Activated naive CD4-positive, alpha-beta T cell treated with anti-CD3 and anti-CD28 coated beads for 36 hours (primary cell): ENCODE measurements around the gene DCDC1. TPM values are rescaled to one million over a fixed set of nuclear protein-coding genes. Genes with fewer than 3 reads are reported as not detected.

Experiments used
- CTCF ChIA-PET: fragments of 350-600 bp; sonication (Branson Sonifier 250); formaldehyde crosslinking; loops from one replicate; lab custom pipeline; 2021; ENCODE audit warnings: antibody characterized with exemption; lab: Charles Lee
- DNase-seq: peaks from one replicate; pipeline ENCODE4 v3.0.0-alpha.2; 2020
- H3K27ac Mint-ChIP-seq: one replicate; pipeline ENCODE4 v1.8.0; 2021; ENCODE audit warnings: mild to moderate bottlenecking, mixed read lengths
- H3K27me3 Mint-ChIP-seq: one replicate; pipeline ENCODE4 v1.8.0; 2021; ENCODE audit warnings: low read depth, mixed read lengths
- H3K36me3 Mint-ChIP-seq: one replicate; pipeline ENCODE4 v1.8.0; 2021; ENCODE audit warnings: low read depth, mixed read lengths
- H3K4me1 Mint-ChIP-seq: one replicate; pipeline ENCODE4 v1.8.0; 2021; ENCODE audit warnings: low read depth, mixed read lengths
- H3K4me3 Mint-ChIP-seq: one replicate; pipeline ENCODE4 v1.8.0; 2021; ENCODE audit warnings: mild to moderate bottlenecking, moderate library complexity, mixed read lengths
- H3K9me3 Mint-ChIP-seq: one replicate; pipeline ENCODE4 v1.8.0; 2021; ENCODE audit warnings: mixed read lengths
- intact Hi-C: fragments of 100-400 bp; cut with micrococcal nuclease; formaldehyde crosslinking; loops from one replicate; pipeline ENCODE4 v1.15.1; 2023
- total RNA-seq, 2 experiments: library from RNA; stranded (reverse); gene quantifications; one replicate each; pipeline ENCODE4 v1.2.3, GENCODE V29; 2021

The DCDC1 gene
- total RNA-seq, 2 experiments from 2014 or later, result 0.25 TPM; not detected in 1

- intact Hi-C loops, result no loop called here
- H3K4me1 Mint-ChIP-seq, result no peaks in the 10 kb centered on the region
- no peaks in the 10 kb centered on the region for H3K9me3 Mint-ChIP-seq
- no peaks in the 10 kb centered on the region for H3K36me3 Mint-ChIP-seq
- H3K4me3 Mint-ChIP-seq, result no peak overlapping the region
- no peaks in the 10 kb centered on the region for H3K27me3 Mint-ChIP-seq
- H3K27ac Mint-ChIP-seq, result no peak overlapping the region
- no peak for DNase-seq
- CTCF ChIA-PET, result no interaction called here
Observed at GRCh38 chr11:30863209-30863608, 506.3 kb downstream of the DCDC1 start.

GRCh38 chr11:30861531-30861930 lies 508.0 kb downstream of the DCDC1 start:
- CTCF ChIA-PET, result no interaction called here
- H3K27ac Mint-ChIP-seq, result no peak overlapping the region
- no peaks in the 10 kb centered on the region for H3K9me3 Mint-ChIP-seq
- H3K27me3 Mint-ChIP-seq, result no peaks in the 10 kb centered on the region
- no peaks in the 10 kb centered on the region for H3K4me1 Mint-ChIP-seq
- no peak for DNase-seq
- no peak overlapping the region for H3K4me3 Mint-ChIP-seq
- no peaks in the 10 kb centered on the region for H3K36me3 Mint-ChIP-seq
- intact Hi-C loops, result no loop called here

GRCh38 chr11:30861064-30861463 lies 508.5 kb downstream of the DCDC1 start:
- CTCF ChIA-PET, result interaction anchor here (0.6 kb wide), 1 partner anchor 16 kb away, joined by 3 read pairs; no protein-coding TSS in a partner anchor
- H3K27ac Mint-ChIP-seq, result no peak overlapping the region
- no peak for DNase-seq
- H3K9me3 Mint-ChIP-seq, result no peaks in the 10 kb centered on the region
- H3K36me3 Mint-ChIP-seq, result no peaks in the 10 kb centered on the region
- H3K4me1 Mint-ChIP-seq, result no peaks in the 10 kb centered on the region
- H3K4me3 Mint-ChIP-seq, result no peak overlapping the region
- intact Hi-C loops, result no loop called here
- H3K27me3 Mint-ChIP-seq, result no peaks in the 10 kb centered on the region

- Mint-ChIP-seq H3K4me3 (no peak overlapping the region), H3K36me3 (no peaks in the 10 kb centered on the region), H3K27ac (no peak overlapping the region), H3K27me3 (no peaks in the 10 kb centered on the region), H3K9me3 (no peaks in the 10 kb centered on the region), H3K4me1 (no peaks in the 10 kb centered on the region)
- DNase-seq, result no peak
- CTCF ChIA-PET, result no interaction called here
- intact Hi-C loops, result no loop called here
Observed at GRCh38 chr11:30860146-30860545, 509.4 kb downstream of the DCDC1 start.

- Mint-ChIP-seq H3K4me1 (no peaks in the 10 kb centered on the region), H3K27ac (no peak overlapping the region), H3K27me3 (no peaks in the 10 kb centered on the region), H3K4me3 (no peak overlapping the region), H3K9me3 (no peaks in the 10 kb centered on the region), H3K36me3 (no peaks in the 10 kb centered on the region)
- intact Hi-C loops, result no loop called here
- DNase-seq, result no peak
- CTCF ChIA-PET, result no interaction called here
Observed at GRCh38 chr11:30859669-30860068, 509.9 kb downstream of the DCDC1 start.

GRCh38 chr11:30855383-30856006 lies 514.0 kb downstream of the DCDC1 start:
- intact Hi-C loops, result loop anchor here (1.0 kb wide), 1 partner anchor 509 kb away; no protein-coding TSS in a partner anchor
- Mint-ChIP-seq H3K9me3 (no peaks in the 10 kb centered on the region), H3K27ac (no peak overlapping the region), H3K36me3 (no peaks in the 10 kb centered on the region), H3K27me3 (no peaks in the 10 kb centered on the region), H3K4me3 (no peak overlapping the region), H3K4me1 (no peaks in the 10 kb centered on the region)
- DNase-seq, result no peak
- CTCF ChIA-PET, result no interaction called here

- H3K27ac Mint-ChIP-seq, result no peak overlapping the region
- intact Hi-C loops, result no loop called here
- no peak for DNase-seq
- H3K4me3 Mint-ChIP-seq, result no peak overlapping the region
- CTCF ChIA-PET, result interaction anchor here (0.7 kb wide), 1 partner anchor 226 kb away, joined by 3 read pairs; no protein-coding TSS in a partner anchor
- H3K27me3 Mint-ChIP-seq, result no peaks in the 10 kb centered on the region
- H3K9me3 Mint-ChIP-seq, result no peaks in the 10 kb centered on the region
- no peaks in the 10 kb centered on the region for H3K36me3 Mint-ChIP-seq
- no peaks in the 10 kb centered on the region for H3K4me1 Mint-ChIP-seq
Observed at GRCh38 chr11:30853439-30853838, 516.1 kb downstream of the DCDC1 start.

GRCh38 chr11:30852645-30853044 lies 516.9 kb downstream of the DCDC1 start:
- Mint-ChIP-seq H3K4me1 (no peaks in the 10 kb centered on the region), H3K36me3 (no peaks in the 10 kb centered on the region), H3K4me3 (no peak overlapping the region), H3K27me3 (no peaks in the 10 kb centered on the region), H3K9me3 (no peaks in the 10 kb centered on the region), H3K27ac (no peak overlapping the region)
- no peak for DNase-seq
- CTCF ChIA-PET, result no interaction called here
- intact Hi-C loops, result no loop called here

GRCh38 chr11:30852091-30852490 lies 517.4 kb downstream of the DCDC1 start:
- no peak for DNase-seq
- H3K9me3 Mint-ChIP-seq, result no peaks in the 10 kb centered on the region
- H3K36me3 Mint-ChIP-seq, result no peaks in the 10 kb centered on the region
- H3K27me3 Mint-ChIP-seq, result no peaks in the 10 kb centered on the region
- H3K27ac Mint-ChIP-seq, result no peak overlapping the region
- CTCF ChIA-PET, result interaction anchor here (0.6 kb wide), 1 partner anchor 708 kb away, joined by 3 read pairs; no protein-coding TSS in a partner anchor
- intact Hi-C loops, result no loop called here
- no peak overlapping the region for H3K4me3 Mint-ChIP-seq
- no peaks in the 10 kb centered on the region for H3K4me1 Mint-ChIP-seq

- Mint-ChIP-seq H3K27me3 (peaks cover 3% of the 10 kb centered on the region), H3K27ac (no peak overlapping the region), H3K36me3 (no peaks in the 10 kb centered on the region), H3K4me1 (no peaks in the 10 kb centered on the region), H3K4me3 (no peak overlapping the region), H3K9me3 (peaks cover 8% of the 10 kb centered on the region)
- DNase-seq, result no peak
- CTCF ChIA-PET, result no interaction called here
- intact Hi-C loops, result no loop called here
Observed at GRCh38 chr11:30837252-30837651, 532.3 kb downstream of the DCDC1 start.

GRCh38 chr11:30832831-30833230 lies 536.7 kb downstream of the DCDC1 start:
- intact Hi-C loops, result no loop called here
- DNase-seq, result no peak
- no peak overlapping the region for H3K27ac Mint-ChIP-seq
- no peak overlapping the region for H3K4me3 Mint-ChIP-seq
- peaks cover 7% of the 10 kb centered on the region for H3K9me3 Mint-ChIP-seq
- H3K36me3 Mint-ChIP-seq, result no peaks in the 10 kb centered on the region
- CTCF ChIA-PET, result no interaction called here
- no peaks in the 10 kb centered on the region for H3K27me3 Mint-ChIP-seq
- no peaks in the 10 kb centered on the region for H3K4me1 Mint-ChIP-seq

GRCh38 chr11:30830681-30831080 lies 538.9 kb downstream of the DCDC1 start:
- Mint-ChIP-seq H3K9me3 (peaks cover 6% of the 10 kb centered on the region), H3K27me3 (no peaks in the 10 kb centered on the region), H3K36me3 (no peaks in the 10 kb centered on the region), H3K27ac (no peak overlapping the region), H3K4me3 (no peak overlapping the region), H3K4me1 (no peaks in the 10 kb centered on the region)
- CTCF ChIA-PET, result no interaction called here
- intact Hi-C loops, result no loop called here
- DNase-seq, result no peak

GRCh38 chr11:30826911-30827310 lies 542.6 kb downstream of the DCDC1 start:
- Mint-ChIP-seq H3K36me3 (no peaks in the 10 kb centered on the region), H3K4me3 (no peak overlapping the region), H3K27me3 (no peaks in the 10 kb centered on the region), H3K27ac (no peak overlapping the region), H3K4me1 (no peaks in the 10 kb centered on the region), H3K9me3 (no peaks in the 10 kb centered on the region)
- intact Hi-C loops, result no loop called here
- no peak for DNase-seq
- CTCF ChIA-PET, result interaction anchor here (0.7 kb wide), 1 partner anchor 76 kb away, joined by 3 read pairs; no protein-coding TSS in a partner anchor
